Measurements from ENCODE around the gene TEC. TPM values are rescaled to one million over a fixed set of nuclear protein-coding genes. Genes with fewer than 3 reads are reported as not detected.

TEC gene
- total and polyA plus RNA-seq, 8 donors = 0.81 to 7.0 (median 2.0) TPM

GRCh38 chr4:48162162-48162561 lies 107.5 kb downstream of the TEC start:
- Histone ChIP-seq H3K4me3 (no peak overlapping the region), H3K9me3 (no peaks in the 10 kb centered on the region), H3K27me3 (no peaks in the 10 kb centered on the region), H3K4me1 (peaks cover 0 to 8% (median 0%) of the 10 kb centered on the region in 4 donors), H3K36me3 (peaks cover 0 to 14% (median 8%) of the 10 kb centered on the region in 4 donors), H3K27ac (no peak overlapping the region)
- 74 to 84% (median 75%) methylated on average over 4 of the region's 4 CpGs for WGBS, 5 donors
- no peak for DNase-seq
- intact Hi-C loops (cut with DNase I; ENCODE audit: low total_unique reads) = no loop called here
- TF ChIP-seq POLR2AphosphoS5 (IDR thresholded peaks at IDR 0.05) (no peak), POLR2A (IDR thresholded peaks at IDR 0.05) (no peak), CTCF (IDR thresholded peaks at IDR 0.05) (no peak), EP300 (IDR thresholded peaks at IDR 0.05) (no peak)

GRCh38 chr4:48157271-48157670 lies 112.4 kb downstream of the TEC start:
- 67 to 85% (median 78%) methylated on average over 3 of the region's 3 CpGs for WGBS, 5 donors

GRCh38 chr4:48156423-48156822 lies 113.2 kb downstream of the TEC start:
- TF ChIP-seq CTCF (IDR thresholded peaks at IDR 0.05) (no peak), EP300 (IDR thresholded peaks at IDR 0.05) (no peak), POLR2AphosphoS5 (IDR thresholded peaks at IDR 0.05) (no peak), POLR2A (IDR thresholded peaks at IDR 0.05) (no peak)
- intact Hi-C loops (cut with DNase I; ENCODE audit: low total_unique reads) = no loop called here
- Histone ChIP-seq H3K4me1 (no peaks in the 10 kb centered on the region), H3K27ac (no peak overlapping the region), H3K9me3 (peaks cover 3 to 34% (median 28%) of the 10 kb centered on the region in 4 donors), H3K27me3 (no peaks in the 10 kb centered on the region), H3K4me3 (no peak overlapping the region), H3K36me3 (peaks cover 0 to 36% (median 21%) of the 10 kb centered on the region in 4 donors)
- DNase-seq = no peak
- WGBS, 5 donors = 94 to 100% (median 97%) methylated on average over 1 of the region's 1 CpG

More at GRCh38 chr4:48157271-48157670, 112.4 kb downstream of the TEC start:
- no peak for DNase-seq
- H3K27ac ChIP-seq = no peak overlapping the region
- peaks cover 0 to 36% (median 21%) of the 10 kb centered on the region in 4 donors for H3K36me3 ChIP-seq
- H3K4me3 ChIP-seq = no peak overlapping the region
- H3K9me3 ChIP-seq = peaks cover 3 to 34% (median 28%) of the 10 kb centered on the region in 4 donors
- TF ChIP-seq EP300 (IDR thresholded peaks at IDR 0.05) (no peak), CTCF (IDR thresholded peaks at IDR 0.05) (no peak), POLR2A (IDR thresholded peaks at IDR 0.05) (no peak), POLR2AphosphoS5 (IDR thresholded peaks at IDR 0.05) (no peak)
- H3K27me3 ChIP-seq = no peaks in the 10 kb centered on the region
- intact Hi-C loops (cut with DNase I; ENCODE audit: low total_unique reads) = no loop called here
- no peaks in the 10 kb centered on the region for H3K4me1 ChIP-seq

GRCh38 chr4:48153791-48154550 lies 115.7 kb downstream of the TEC start:
- TF ChIP-seq POLR2A (IDR thresholded peaks at IDR 0.05) (no peak), CTCF (IDR thresholded peaks at IDR 0.05) (no peak), POLR2AphosphoS5 (IDR thresholded peaks at IDR 0.05) (no peak), EP300 (IDR thresholded peaks at IDR 0.05) (no peak)
- H3K27me3 ChIP-seq = no peaks in the 10 kb centered on the region
- no peak for DNase-seq
- WGBS, 5 donors = 83 to 95% (median 85%) methylated on average over 1 of the region's 1 CpG
- intact Hi-C loops (cut with DNase I; ENCODE audit: low total_unique reads) = no loop called here
- peaks cover 3 to 34% (median 28%) of the 10 kb centered on the region in 4 donors for H3K9me3 ChIP-seq
- no peak overlapping the region for H3K27ac ChIP-seq
- peaks cover 0 to 36% (median 24%) of the 10 kb centered on the region in 4 donors for H3K36me3 ChIP-seq
- H3K4me3 ChIP-seq = no peak overlapping the region
- H3K4me1 ChIP-seq = no peaks in the 10 kb centered on the region
